Measurements from ENCODE around the gene PMPCB.
A peak's percentile ranks its signal among the peaks of the same experiment; 100 is the strongest.

Gene PMPCB

GRCh38 chr7:103347507-103348267 is 50.5 kb downstream of the PMPCB start, which contains the start of gene PSMC2:
Gene PSMC2, plus strand, starts transcription at chr7:103347643. Its CDS starts 69 bp downstream, at chr7:103347712.
- Histone ChIP-seq H3K36me3 (replicated peaks; ENCODE audit: insufficient read depth, low read length) (0 out of 2 replicates have a peak, but pooled peaks cover 3% of the 10 kb centered on the region), H3K27me3 (replicated peaks; ENCODE audit: insufficient read depth, low read length) (no peaks in the 10 kb centered on the region), H4K20me1 (ENCODE audit: insufficient read depth, low read length) (peaks cover 23% of the 10 kb centered on the region)

GRCh38 chr7:103348452-103348851 is 51.2 kb downstream of the PMPCB start:
- no peak for TF ChIP-seq CTCF (IDR thresholded peaks at IDR 0.05; ENCODE audit: low read length)
- TF ChIP-seq EZH2phosphoT487 (IDR thresholded peaks at IDR 0.05; ENCODE audit: low read length) = no peak
- no peak for TF ChIP-seq EZH2 (optimal IDR thresholded peaks at IDR 0.05; ENCODE audit: low read depth, low read length)
- DNase-seq = no peak
- 0 out of 2 replicates have a peak, but pooled peaks cover 7% of the 10 kb centered on the region for H3K36me3 ChIP-seq (replicated peaks; ENCODE audit: insufficient read depth, low read length)
- peaks cover 23% of the 10 kb centered on the region for H4K20me1 ChIP-seq (ENCODE audit: insufficient read depth, low read length)
- H3K4me2 ChIP-seq (ENCODE audit: low read depth, low read length) = peak overlapping the region; percentile 92
- no peak overlapping the region for H3K27ac ChIP-seq (ENCODE audit: low read length)
- peak overlapping the region; percentile 95; the same call in 1 of the 2 replicates for H3K9ac ChIP-seq (ENCODE audit: low read length)
- H2AFZ ChIP-seq (ENCODE audit: low read length) = no peak overlapping the region
- no peaks in the 10 kb centered on the region for H3K27me3 ChIP-seq (replicated peaks; ENCODE audit: insufficient read depth, low read length)
- H3F3A ChIP-seq (ENCODE audit: insufficient read depth, low read length) = peaks cover 35% of the 10 kb centered on the region
- peaks cover 23% of the 10 kb centered on the region for H3K4me1 ChIP-seq (ENCODE audit: low read length)
- H3K4me3 ChIP-seq (ENCODE audit: low read length) = peak overlapping the region; percentile 96
- H3K9me3 ChIP-seq (replicated peaks; ENCODE audit: insufficient read depth, low read length) = no peaks in the 10 kb centered on the region
- H3K9me2 ChIP-seq (replicated peaks; ENCODE audit: insufficient read depth, low read length) = no peaks in the 10 kb centered on the region
- peaks cover 82% of the 10 kb centered on the region for H3K79me2 ChIP-seq (ENCODE audit: low read length)

More at GRCh38 chr7:103347507-103348267, 50.5 kb downstream of the PMPCB start, which contains the start of gene PSMC2:
- peak within 1 kb of the TSS; percentile 92 for H3K4me2 ChIP-seq (ENCODE audit: low read depth, low read length)
- peak; percentile 89 for DNase-seq
- H3K27ac ChIP-seq (ENCODE audit: low read length) = peak within 1 kb of the TSS; percentile 86
- H3K9me3 ChIP-seq (replicated peaks; ENCODE audit: insufficient read depth, low read length) = no peaks in the 10 kb centered on the region
- peak within 1 kb of the TSS; percentile 95 for H3K9ac ChIP-seq (ENCODE audit: low read length)
- peaks cover 27% of the 10 kb centered on the region for H3K4me1 ChIP-seq (ENCODE audit: low read length)
- H3F3A ChIP-seq (ENCODE audit: insufficient read depth, low read length) = peaks cover 35% of the 10 kb centered on the region
- peak within 1 kb of the TSS; percentile 96 for H3K4me3 ChIP-seq (ENCODE audit: low read length)
- no peaks in the 10 kb centered on the region for H3K9me2 ChIP-seq (replicated peaks; ENCODE audit: insufficient read depth, low read length)
- no peak for TF ChIP-seq EZH2 (optimal IDR thresholded peaks at IDR 0.05; ENCODE audit: low read depth, low read length)
- TF ChIP-seq CTCF (IDR thresholded peaks at IDR 0.05; ENCODE audit: low read length) = no peak
- TF ChIP-seq EZH2phosphoT487 (IDR thresholded peaks at IDR 0.05; ENCODE audit: low read length) = no peak
- peaks cover 82% of the 10 kb centered on the region for H3K79me2 ChIP-seq (ENCODE audit: low read length)
- peak within 1 kb of the TSS; percentile 91 for H2AFZ ChIP-seq (ENCODE audit: low read length)

- peak overlapping the region; percentile 92 for H3K4me2 ChIP-seq (ENCODE audit: low read depth, low read length)
- H3K79me2 ChIP-seq (ENCODE audit: low read length) = peaks cover 82% of the 10 kb centered on the region
- no peaks in the 10 kb centered on the region for H3K9me2 ChIP-seq (replicated peaks; ENCODE audit: insufficient read depth, low read length)
- 0 out of 2 replicates have a peak, but pooled peaks cover 7% of the 10 kb centered on the region for H3K36me3 ChIP-seq (replicated peaks; ENCODE audit: insufficient read depth, low read length)
- H3K9ac ChIP-seq (ENCODE audit: low read length) = peak overlapping the region; percentile 95; the same call in 1 of the 2 replicates
- no peak overlapping the region for H3K27ac ChIP-seq (ENCODE audit: low read length)
- H3F3A ChIP-seq (ENCODE audit: insufficient read depth, low read length) = peaks cover 30% of the 10 kb centered on the region
- peaks cover 23% of the 10 kb centered on the region for H4K20me1 ChIP-seq (ENCODE audit: insufficient read depth, low read length)
- peak overlapping the region; percentile 96 for H3K4me3 ChIP-seq (ENCODE audit: low read length)
- DNase-seq = no peak
- H3K27me3 ChIP-seq (replicated peaks; ENCODE audit: insufficient read depth, low read length) = no peaks in the 10 kb centered on the region
- TF ChIP-seq EZH2 (optimal IDR thresholded peaks at IDR 0.05; ENCODE audit: low read depth, low read length) (no peak), EZH2phosphoT487 (IDR thresholded peaks at IDR 0.05; ENCODE audit: low read length) (no peak), CTCF (IDR thresholded peaks at IDR 0.05; ENCODE audit: low read length) (no peak)
- H3K9me3 ChIP-seq (replicated peaks; ENCODE audit: insufficient read depth, low read length) = no peaks in the 10 kb centered on the region
- no peak overlapping the region for H2AFZ ChIP-seq (ENCODE audit: low read length)
- peaks cover 21% of the 10 kb centered on the region for H3K4me1 ChIP-seq (ENCODE audit: low read length)
These were observed 51.7 kb downstream of the PMPCB start for GRCh38 chr7:103348959-103349358.

All from MM.1S (cell line).